H1 (cell line): ENCODE measurements around the gene KLHL3. TPM values are rescaled to one million over a fixed set of nuclear protein-coding genes. Genes with fewer than 3 reads are reported as not detected.

Experiments
- CTBP2 ChIP-seq: IDR thresholded peaks from 2 replicates; pipeline ENCODE4 v1.7.0; 2011; ENCODE audit warnings: borderline replicate concordance, mild to moderate bottlenecking, moderate library complexity, mixed read lengths, low read length; ENCODE audit not compliant: insufficient read depth, insufficient read length
- EGR1 ChIP-seq: IDR thresholded peaks from 2 replicates; pipeline ENCODE4 v1.6.1; 2011; ENCODE audit warnings: low read depth, low read length, borderline replicate concordance
- RAD21 ChIP-seq, 2 experiments: IDR thresholded peaks in 1 of 2; conservative IDR thresholded peaks in 1 of 2; 2 replicates each; pipeline ENCODE4 v1.6.1; 2011; ENCODE audit warnings: low read depth in 2 of 2, low read length in 2 of 2, improper control_type of control experiment in 1 of 2, inconsistent platforms in 1 of 2, mild to moderate bottlenecking in 1 of 2, moderate library complexity in 1 of 2
- polyA plus RNA-seq, 7 experiments: library from polyadenylated mRNA; depleted of rRNA in 3 of 7; stranded (reverse) in 5 of 7; unstranded in 2 of 7; fragments of >200 nt in 5 of 7; fragments of 200-250 nt in 2 of 7; gene quantifications; 1 replicate in 5 of 7; 2 replicates in 1 of 7; 4 replicates in 1 of 7; pipeline versions ENCODE4 v1.2.1 to v1.2.3, GENCODE V29; 2011 to 2013; ENCODE audit warnings: missing spikeins in 2 of 7, mixed read lengths in 2 of 7
- total RNA-seq: library from RNA; stranded (reverse); fragmentation: NEBNext Ultra II Directional; extraction: Animal tissue kit (Norgen Biotek cat#: 25700); gene quantifications from 2 replicates; pipeline ENCODE4 v1.2.1, GENCODE V29; 2021

Gene KLHL3
- total and polyA plus RNA-seq, 2 of the 8 experiments (the other 6 are each of a cell fraction or from before 2014, with no cell fraction given), result 7.4 to 13.7 TPM

GRCh38 chr5:137580030-137580429, 155.9 kb downstream of the KLHL3 start (continued):
- TF ChIP-seq CTBP2, result no peak
- TF ChIP-seq EGR1, result no peak
- peak; percentile 32 to 36; a peak in 3 of 4 replicates for TF ChIP-seq RAD21 (IDR thresholded peaks at IDR 0.05 in 1 of 2, conservative IDR thresholded peaks at IDR 0.05 in 1 of 2; ENCODE audit: low read depth in 2 of 2, low read length in 2 of 2)
- TF ChIP-seq, all 59 proteins: peak for 3
